ENCODE measurements around the gene RNF111. TPM values are rescaled to one million over a fixed set of nuclear protein-coding genes. Genes with fewer than 3 reads are reported as not detected.

Gene RNF111
- polyA plus RNA-seq, 1 experiment, result 28.7 TPM

DNA sequence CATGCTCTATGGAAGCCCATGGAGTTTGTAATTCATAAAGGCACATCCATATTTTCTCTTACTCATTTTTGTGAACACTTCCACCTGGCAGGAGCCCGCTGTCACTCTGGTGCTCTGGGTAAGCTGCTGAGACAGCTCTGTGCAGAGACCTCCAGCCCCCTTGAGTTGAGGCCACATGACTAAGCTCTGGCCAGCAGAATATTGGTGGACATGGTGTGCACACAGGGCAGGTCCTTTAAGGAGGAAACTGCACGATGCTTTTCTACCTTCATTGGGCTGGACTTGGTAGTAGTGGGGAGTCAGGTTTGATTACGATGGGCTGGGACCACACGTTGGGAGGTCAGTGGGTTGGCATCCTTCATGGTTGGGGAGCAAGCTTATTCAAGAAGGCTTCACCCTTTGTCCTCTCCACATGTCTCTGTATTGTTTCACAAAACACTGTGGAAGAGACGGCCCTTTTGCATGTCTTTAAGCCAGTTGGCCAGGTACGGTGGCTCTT is 146.5 kb downstream of the RNF111 start:
- ChIA-PET CTCF (interaction anchor here (0.9 to 1.0 kb wide), 2 partner anchors 9 to 305 kb away, joined by 3 read pairs; no protein-coding TSS in a partner anchor), POLR2A (no interaction called here)
- Histone ChIP-seq H3K4me3 (ENCODE audit: low read depth, low read length) (no peak overlapping the region), H3K27me3 (ENCODE audit: control insufficient read depth, insufficient read depth, low read length) (no peaks in the 10 kb centered on the region), H3K36me3 (ENCODE audit: control insufficient read depth, insufficient read depth, low read length) (peaks cover 16% of the 10 kb centered on the region)
- TF ChIP-seq, protein P1, sequence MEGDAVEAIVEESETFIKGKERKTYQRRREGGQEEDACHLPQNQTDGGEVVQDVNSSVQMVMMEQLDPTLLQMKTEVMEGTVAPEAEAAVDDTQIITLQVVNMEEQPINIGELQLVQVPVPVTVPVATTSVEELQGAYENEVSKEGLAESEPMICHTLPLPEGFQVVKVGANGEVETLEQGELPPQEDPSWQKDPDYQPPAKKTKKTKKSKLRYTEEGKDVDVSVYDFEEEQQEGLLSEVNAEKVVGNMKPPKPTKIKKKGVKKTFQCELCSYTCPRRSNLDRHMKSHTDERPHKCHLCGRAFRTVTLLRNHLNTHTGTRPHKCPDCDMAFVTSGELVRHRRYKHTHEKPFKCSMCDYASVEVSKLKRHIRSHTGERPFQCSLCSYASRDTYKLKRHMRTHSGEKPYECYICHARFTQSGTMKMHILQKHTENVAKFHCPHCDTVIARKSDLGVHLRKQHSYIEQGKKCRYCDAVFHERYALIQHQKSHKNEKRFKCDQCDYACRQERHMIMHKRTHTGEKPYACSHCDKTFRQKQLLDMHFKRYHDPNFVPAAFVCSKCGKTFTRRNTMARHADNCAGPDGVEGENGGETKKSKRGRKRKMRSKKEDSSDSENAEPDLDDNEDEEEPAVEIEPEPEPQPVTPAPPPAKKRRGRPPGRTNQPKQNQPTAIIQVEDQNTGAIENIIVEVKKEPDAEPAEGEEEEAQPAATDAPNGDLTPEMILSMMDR (IDR thresholded peaks at IDR 0.05; ENCODE audit: insufficient read depth, low read depth, low read length), result no peak
- no peak for DNase-seq (ENCODE audit: low read depth)

DNA sequence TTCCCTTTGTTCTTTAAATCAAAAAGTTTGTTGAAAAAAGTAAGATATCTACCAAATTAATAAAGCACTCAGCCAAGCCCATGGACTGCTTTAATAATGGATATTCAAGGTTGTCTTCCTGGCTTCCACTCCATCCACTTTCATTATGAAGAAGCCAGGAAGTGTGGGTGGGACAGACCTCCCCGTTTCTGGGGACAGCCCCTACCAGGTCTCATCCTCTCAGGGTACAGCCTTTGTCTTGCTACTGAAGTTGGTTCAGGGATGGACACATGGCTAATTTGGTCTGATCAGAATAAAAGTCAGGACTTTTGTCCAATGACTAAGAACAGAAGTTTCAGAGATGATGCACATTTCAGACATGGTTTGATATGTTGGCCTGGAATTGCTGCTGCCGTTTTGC is 150.1 kb downstream of the RNF111 start:
- H3K36me3 ChIP-seq (ENCODE audit: control insufficient read depth, insufficient read depth, low read length), result peaks cover 17% of the 10 kb centered on the region
- no peaks in the 10 kb centered on the region for H3K27me3 ChIP-seq (ENCODE audit: control insufficient read depth, insufficient read depth, low read length)
- ChIA-PET CTCF (interaction anchor here (0.7 to 1.7 kb wide), 5 partner anchors 13 to 355 kb away, joined by 3 to 7 read pairs (median 5); no protein-coding TSS in a partner anchor), POLR2A (no interaction called here)
- DNase-seq (ENCODE audit: low read depth), result no peak
- TF ChIP-seq, protein P1 (IDR thresholded peaks at IDR 0.05; ENCODE audit: insufficient read depth, low read depth, low read length), result no peak
- H3K4me3 ChIP-seq (ENCODE audit: low read depth, low read length), result no peak overlapping the region

DNA sequence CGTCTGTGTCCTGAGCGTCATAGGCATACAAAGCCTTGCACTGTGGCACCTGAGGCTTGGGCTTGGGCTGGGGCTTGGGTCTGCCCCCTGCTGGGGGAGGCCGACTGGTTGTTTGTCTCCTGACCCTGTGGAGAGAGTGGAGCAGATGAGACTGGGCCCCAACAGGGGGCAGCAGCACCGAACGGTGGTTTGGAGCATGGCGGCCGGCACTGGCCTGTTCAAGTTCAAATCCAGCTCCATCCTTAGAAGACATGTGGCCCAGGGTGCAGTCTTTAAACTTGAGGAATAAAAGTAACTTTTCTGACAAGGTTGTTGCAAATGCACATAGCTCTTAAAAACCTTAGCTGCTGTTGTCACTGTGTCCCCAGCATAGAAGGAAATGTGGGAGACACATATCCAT is 150.8 kb downstream of the RNF111 start:
- ChIA-PET POLR2A (no interaction called here), CTCF (interaction anchor here (0.6 to 1.7 kb wide), 6 partner anchors 14 to 355 kb away, joined by 3 to 7 read pairs (median 4); no protein-coding TSS in a partner anchor)
- DNase-seq (ENCODE audit: low read depth), result no peak
- Histone ChIP-seq H3K4me3 (ENCODE audit: low read depth, low read length) (no peak overlapping the region), H3K27me3 (ENCODE audit: control insufficient read depth, insufficient read depth, low read length) (no peaks in the 10 kb centered on the region), H3K36me3 (ENCODE audit: control insufficient read depth, insufficient read depth, low read length) (peaks cover 19% of the 10 kb centered on the region)
- TF ChIP-seq, protein P1 (IDR thresholded peaks at IDR 0.05; ENCODE audit: insufficient read depth, low read depth, low read length), result peak; percentile 54

DNA sequence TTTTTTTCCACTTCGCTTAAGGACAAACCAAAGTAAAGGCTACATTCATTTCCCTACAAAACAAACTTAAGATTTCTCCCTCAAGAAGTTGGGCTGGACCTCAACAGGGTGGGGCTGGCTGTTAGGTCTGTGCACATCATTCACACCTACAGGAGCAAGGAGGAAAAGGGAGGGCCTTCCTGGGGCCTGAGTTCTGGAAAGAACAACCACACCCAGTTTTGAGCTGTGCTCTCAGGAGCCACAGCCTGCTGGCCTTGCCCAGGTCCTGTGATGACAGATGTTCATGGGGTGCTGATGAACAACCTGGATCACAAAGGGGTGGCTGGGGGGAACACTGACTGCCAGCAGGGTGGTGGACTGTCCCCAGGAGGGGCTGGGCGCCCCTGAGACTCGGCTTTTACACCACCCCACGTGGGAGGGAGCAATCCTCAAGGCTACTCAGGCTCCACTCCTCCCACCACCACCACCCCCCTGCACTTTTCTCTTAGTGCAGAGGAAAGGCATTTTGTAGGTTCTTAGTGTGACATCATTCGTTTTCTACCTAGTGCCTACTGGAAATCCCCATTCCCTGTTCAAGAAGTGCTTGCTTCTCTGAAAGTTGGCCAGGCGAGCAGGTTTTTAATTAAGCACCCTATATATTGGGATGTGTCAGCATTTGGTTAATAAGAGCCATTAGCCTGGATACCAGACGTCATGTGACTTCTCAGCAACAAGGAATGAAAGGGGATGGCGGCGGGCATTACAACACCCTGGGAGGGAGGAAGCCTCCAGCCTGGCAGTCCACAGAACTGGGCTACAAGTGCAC is 153.2 kb downstream of the RNF111 start:
- TF ChIP-seq, protein P1 (IDR thresholded peaks at IDR 0.05; ENCODE audit: insufficient read depth, low read depth, low read length), result no peak
- ChIA-PET POLR2A (no interaction called here), CTCF (no interaction called here)
- DNase-seq (ENCODE audit: low read depth), result no peak
- peaks cover 15% of the 10 kb centered on the region for H3K36me3 ChIP-seq (ENCODE audit: control insufficient read depth, insufficient read depth, low read length)
- no peak overlapping the region for H3K4me3 ChIP-seq (ENCODE audit: low read depth, low read length)
- no peaks in the 10 kb centered on the region for H3K27me3 ChIP-seq (ENCODE audit: control insufficient read depth, insufficient read depth, low read length)

DNA sequence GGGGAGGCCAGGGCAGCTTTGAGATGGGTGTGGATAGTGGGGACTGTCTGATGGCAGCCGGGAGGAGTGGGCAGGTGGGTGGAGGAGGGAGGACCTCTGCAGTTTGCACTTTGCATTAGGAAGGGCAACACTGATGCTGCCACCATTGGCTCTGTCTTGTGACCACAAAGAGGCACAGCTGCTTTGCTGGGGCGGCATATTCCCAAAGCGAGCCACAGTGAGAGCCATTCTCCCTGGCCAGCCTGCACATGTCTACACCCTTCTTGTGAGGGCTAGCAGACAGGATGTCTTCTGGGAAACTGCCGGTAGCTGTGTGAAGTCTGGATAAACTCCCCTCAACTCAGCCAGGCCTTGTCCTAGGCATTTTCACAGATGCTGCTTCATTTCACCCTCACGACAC is 155.8 kb downstream of the RNF111 start:
- POLR2A ChIA-PET, result no interaction called here
- CTCF ChIA-PET, result interaction anchor here (1.1 to 1.2 kb wide), 2 partner anchors 9 to 349 kb away, joined by 3 to 4 read pairs; no protein-coding TSS in a partner anchor
- H3K36me3 ChIP-seq (ENCODE audit: control insufficient read depth, insufficient read depth, low read length), result peaks cover 10% of the 10 kb centered on the region
- TF ChIP-seq, protein P1 (IDR thresholded peaks at IDR 0.05; ENCODE audit: insufficient read depth, low read depth, low read length), result no peak
- no peaks in the 10 kb centered on the region for H3K27me3 ChIP-seq (ENCODE audit: control insufficient read depth, insufficient read depth, low read length)
- no peak for DNase-seq (ENCODE audit: low read depth)
- H3K4me3 ChIP-seq (ENCODE audit: low read depth, low read length), result no peak overlapping the region

All from BJ (cell line).